Stimulated activated CD8-positive, alpha-beta memory T cell treated with anti-CD3 and anti-CD28 coated beads, Interleukin-4, amount 100 ng/mL, for 4 hours (primary cell): ENCODE measurements around the gene STK10.
"Not testable (repeated sequence)": the region's sequence is repeated elsewhere in the genome, so short reads cannot be mapped to it uniquely, and the experiment has no call there.

Experiments
- DNase-seq, 2 donors: peaks; one replicate each; pipeline ENCODE4 v3.0.0-alpha.2; 2020; ENCODE audit warnings: low read depth in 2 of 2, low spot score in 1 of 2

The STK10 gene

GRCh38 chr5:172188033-172188892 is at the start of gene STK10:
TSS of gene STK10 (minus strand) at chr5:172188224. CDS start at chr5:172188042, 182 bp downstream.
- peak; percentile 74 to 83 for DNase-seq

- DNase-seq: no peak
Observed at GRCh38 chr5:172235827-172236736, 48.1 kb upstream of the STK10 start.

GRCh38 chr5:172235132-172235780 is 47.2 kb upstream of the STK10 start:
- DNase-seq: no peak

GRCh38 chr5:172234031-172234430 is 46.0 kb upstream of the STK10 start:
- no peak for DNase-seq

- no peak for DNase-seq
Observed at GRCh38 chr5:172229904-172230303, 41.9 kb upstream of the STK10 start.

- no peak for DNase-seq
Observed at GRCh38 chr5:172224996-172225395, 37.0 kb upstream of the STK10 start.

- no peak for DNase-seq
Observed at GRCh38 chr5:172223901-172224873, 36.2 kb upstream of the STK10 start.

GRCh38 chr5:172219296-172219695 is 31.3 kb upstream of the STK10 start:
- no peak for DNase-seq

- no peak for DNase-seq
Observed at GRCh38 chr5:172216345-172216744, 28.3 kb upstream of the STK10 start.

- no peak for DNase-seq
Observed at GRCh38 chr5:172213126-172213525, 25.1 kb upstream of the STK10 start.

- no peak for DNase-seq
Observed at GRCh38 chr5:172211676-172212075, 23.7 kb upstream of the STK10 start.

- DNase-seq: no peak
Observed at GRCh38 chr5:172209714-172210113, 21.7 kb upstream of the STK10 start.

- no peak for DNase-seq
Observed at GRCh38 chr5:172207511-172207910, 19.5 kb upstream of the STK10 start.

- DNase-seq: not testable (repeated sequence)
Observed at GRCh38 chr5:172205984-172206383, 18.0 kb upstream of the STK10 start.

- no peak for DNase-seq
Observed at GRCh38 chr5:172200476-172200875, 12.5 kb upstream of the STK10 start.

- DNase-seq: no peak
Observed at GRCh38 chr5:172199446-172199845, 11.4 kb upstream of the STK10 start.

- not testable (repeated sequence) for DNase-seq
Observed at GRCh38 chr5:172197775-172198174, 9.8 kb upstream of the STK10 start.

- no peak for DNase-seq
Observed at GRCh38 chr5:172194985-172195774, 7.2 kb upstream of the STK10 start.

- no peak for DNase-seq
Observed at GRCh38 chr5:172193872-172194271, 5.8 kb upstream of the STK10 start, which contains the start of gene EFCAB9. TSS of gene EFCAB9 (plus strand) at chr5:172194172. CDS start at chr5:172194173, 1 bp downstream.
